CD4-positive, alpha-beta memory T cell (primary cell): ENCODE results near the gene TAPT1. TPM values are rescaled to one million over a fixed set of nuclear protein-coding genes. Genes with fewer than 3 reads are reported as not detected.
A peak's percentile ranks its signal among the peaks of the same experiment; 100 is the strongest.

Experiments used
- CTCF ChIA-PET: fragments of 350-600 bp; sonication (Branson Sonifier 250); formaldehyde crosslinking; loops from one replicate; lab custom pipeline; 2021; ENCODE audit warnings: inconsistent platforms; ENCODE audit not compliant: partially characterized antibody; lab: Charles Lee
- POLR2A ChIA-PET: fragments of 350-600 bp; sonication (Branson Sonifier 250); formaldehyde crosslinking; loops from one replicate; lab custom pipeline; 2021; ENCODE audit not compliant: partially characterized antibody; lab: Charles Lee
- DNase-seq, 5 donors: peaks; one replicate each; pipeline versions ENCODE4 v3.0.0 to v3.0.0-alpha.2; 2020 to 2022; ENCODE audit warnings: mixed read lengths in 1 of 5
- H3K27ac ChIP-seq: one replicate; pipeline ENCODE4 v1.7.0; 2013; ENCODE audit warnings: low read depth, low read length
- H3K27me3 ChIP-seq: 2 replicates; pipeline ENCODE4 v1.7.0; 2013; ENCODE audit warnings: mild to moderate bottlenecking, low read length, moderate library complexity; ENCODE audit not compliant: insufficient read depth
- H3K36me3 ChIP-seq: 2 replicates; pipeline ENCODE4 v1.7.0; 2013; ENCODE audit warnings: mild to moderate bottlenecking, low read length, moderate library complexity; ENCODE audit not compliant: insufficient read depth
- H3K4me1 ChIP-seq: 2 replicates; pipeline ENCODE4 v1.7.0; 2013; ENCODE audit warnings: mild to moderate bottlenecking, low read length, moderate library complexity; ENCODE audit not compliant: insufficient read depth
- H3K4me3 ChIP-seq, 2 donors: one replicate each; pipeline ENCODE4 v1.7.0; 2013; ENCODE audit warnings: low read length in 2 of 2, mild to moderate bottlenecking in 1 of 2
- H3K9me3 ChIP-seq, 2 donors: one replicate each; pipeline ENCODE4 v1.7.0; 2013; ENCODE audit warnings: low read length in 2 of 2, control low read depth in 1 of 2; ENCODE audit not compliant: control insufficient read depth in 1 of 2
- H3K27ac Mint-ChIP-seq, 7 donors: one replicate each; pipeline ENCODE4 v1.8.0; 2020 to 2021; ENCODE audit warnings: mixed read lengths in 7 of 7, mild to moderate bottlenecking in 6 of 7, inconsistent platforms in 3 of 7, moderate library complexity in 3 of 7
- H3K27me3 Mint-ChIP-seq, 2 donors: one replicate each; pipeline ENCODE4 v1.8.0; 2020 to 2021; ENCODE audit warnings: mixed read lengths in 2 of 2
- H3K36me3 Mint-ChIP-seq, 2 donors: one replicate each; pipeline ENCODE4 v1.8.0; 2020 to 2021; ENCODE audit warnings: mixed read lengths in 2 of 2, inconsistent platforms in 1 of 2, mild to moderate bottlenecking in 1 of 2
- H3K4me1 Mint-ChIP-seq, 4 donors: one replicate each; pipeline ENCODE4 v1.8.0; 2020 to 2021; ENCODE audit warnings: mixed read lengths in 4 of 4, mild to moderate bottlenecking in 1 of 4
- H3K4me3 Mint-ChIP-seq, 8 donors: one replicate each; pipeline ENCODE4 v1.8.0; 2020 to 2021; ENCODE audit warnings: mixed read lengths in 8 of 8, mild to moderate bottlenecking in 7 of 8, moderate library complexity in 6 of 8, inconsistent platforms in 3 of 8
- H3K9me3 Mint-ChIP-seq, 8 donors: one replicate each; pipeline ENCODE4 v1.8.0; 2020 to 2021; ENCODE audit warnings: mixed read lengths in 8 of 8, mild to moderate bottlenecking in 5 of 8, inconsistent platforms in 3 of 8, moderate library complexity in 1 of 8
- intact Hi-C: fragments of 100-400 bp; cut with micrococcal nuclease; formaldehyde crosslinking; loops from one replicate; pipeline ENCODE4 v1.15.1; 2023
- polyA plus RNA-seq, 2 donors: library from polyadenylated mRNA; unstranded; fragments of 300-500 nt; fragmentation: Illumina TruSeq; gene quantifications; one replicate each; pipeline ENCODE4 v1.2.3, GENCODE V29; 2021
- total RNA-seq, 2 experiments: library from RNA; stranded (reverse); gene quantifications; one replicate each; pipeline ENCODE4 v1.2.3, GENCODE V29; 2021

Gene TAPT1
- total and polyA plus RNA-seq, 4 experiments from 2014 or later = 27.0 to 57.5 (median 41.1) TPM

DNA sequence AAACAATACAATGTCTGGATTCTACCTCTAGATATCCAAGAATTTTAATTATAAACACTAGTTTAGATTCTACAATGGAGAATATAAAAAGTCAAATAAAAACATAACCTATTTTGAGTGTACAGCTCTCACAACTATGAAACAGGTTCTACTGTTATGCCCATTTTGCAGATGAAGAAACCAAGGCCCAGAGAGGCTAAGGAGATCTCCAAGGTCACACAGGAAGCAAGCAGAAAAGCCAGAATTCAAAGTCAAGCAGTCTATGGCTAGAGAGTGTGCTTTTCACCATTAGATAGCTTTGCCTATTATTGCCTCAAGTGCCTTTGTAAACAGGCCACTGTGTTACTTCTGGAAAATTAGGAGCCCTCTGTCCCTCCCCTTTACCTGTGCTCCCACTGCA is 7.3 kb downstream of the TAPT1 start:
- no peak overlapping the region for H3K27ac Mint-ChIP-seq
- H3K4me1 ChIP-seq = peaks cover 66% of the 10 kb centered on the region
- no peak for DNase-seq
- no peaks in the 10 kb centered on the region for H3K9me3 ChIP-seq
- ChIA-PET CTCF (interaction anchor here (1.0 to 4.4 kb wide), 3 partner anchors 9 to 17 kb away, joined by 3 to 32 read pairs (median 3); no protein-coding TSS in a partner anchor), POLR2A (interaction anchor here (1.0 kb wide), 1 partner anchor 13 kb away, joined by 3 read pairs; no protein-coding TSS in a partner anchor)
- H3K27me3 Mint-ChIP-seq = no peaks in the 10 kb centered on the region
- no peak overlapping the region for H3K4me3 ChIP-seq
- H3K4me3 Mint-ChIP-seq = no peak overlapping the region
- peaks cover 12 to 29% of the 10 kb centered on the region in 2 donors for H3K36me3 Mint-ChIP-seq
- intact Hi-C loops = no loop called here
- no peaks in the 10 kb centered on the region for H3K27me3 ChIP-seq
- H3K4me1 Mint-ChIP-seq = peaks cover 53 to 76% (median 67%) of the 10 kb centered on the region in 4 donors
- H3K27ac ChIP-seq = no peak overlapping the region
- H3K9me3 Mint-ChIP-seq = no peaks in the 10 kb centered on the region
- no peaks in the 10 kb centered on the region for H3K36me3 ChIP-seq

DNA sequence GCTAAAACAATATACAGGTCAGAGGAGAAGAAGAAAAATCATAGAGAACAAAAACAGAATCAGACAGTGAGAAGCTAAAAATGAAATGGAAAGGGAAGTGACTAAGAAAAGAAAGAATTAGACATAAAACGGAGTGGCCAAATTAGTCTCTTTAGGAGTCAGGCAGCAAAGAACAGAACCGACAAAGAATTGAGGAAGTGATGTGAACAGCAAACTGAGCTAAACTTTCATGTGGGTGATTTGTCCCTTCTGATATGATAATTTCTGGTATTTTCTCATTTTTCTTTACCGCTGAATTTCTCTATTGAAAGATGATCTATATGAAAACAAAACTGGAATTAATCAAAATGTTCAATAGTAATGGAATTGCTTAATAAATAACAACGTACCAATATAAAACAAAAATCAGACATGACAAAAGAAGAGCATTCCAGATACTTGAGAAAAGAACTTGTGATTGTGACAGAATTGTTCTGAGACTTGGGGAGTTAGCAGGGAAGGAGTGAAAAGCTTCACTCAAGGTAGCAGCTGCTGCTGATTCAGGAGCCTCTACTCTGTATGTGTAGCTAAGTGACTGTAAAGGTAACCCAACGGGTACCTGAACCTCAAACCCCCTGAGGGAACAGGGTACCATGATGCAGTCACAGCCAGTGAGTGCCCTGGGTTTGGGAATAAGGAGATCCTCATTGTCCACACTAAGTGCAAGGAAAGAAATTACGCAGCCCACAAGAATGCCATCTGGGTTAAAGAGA is 8.8 kb downstream of the TAPT1 start:
- Mint-ChIP-seq H3K27ac (peak overlapping the region in 6 of 7 donors; percentile 1 to 60 (median 21)), H3K9me3 (no peaks in the 10 kb centered on the region), H3K4me3 (peak overlapping the region in 7 of 8 donors; percentile 7 to 69 (median 39)), H3K4me1 (peaks cover 51 to 76% (median 65%) of the 10 kb centered on the region in 4 donors), H3K36me3 (peaks cover 20 to 40% of the 10 kb centered on the region in 2 donors), H3K27me3 (no peaks in the 10 kb centered on the region)
- H3K4me3 ChIP-seq = no peak overlapping the region
- H3K27ac ChIP-seq = no peak overlapping the region
- no peak for DNase-seq
- no peaks in the 10 kb centered on the region for H3K36me3 ChIP-seq
- H3K27me3 ChIP-seq = no peaks in the 10 kb centered on the region
- H3K9me3 ChIP-seq = no peaks in the 10 kb centered on the region
- CTCF ChIA-PET = interaction anchor here (4.4 kb wide), 1 partner anchor 11 kb away, joined by 32 read pairs; no protein-coding TSS in a partner anchor
- intact Hi-C loops = no loop called here
- H3K4me1 ChIP-seq = peaks cover 66% of the 10 kb centered on the region
- POLR2A ChIA-PET = interaction anchor here (0.6 kb wide), 1 partner anchor 536 kb away, joined by 3 read pairs; no protein-coding TSS in a partner anchor

DNA sequence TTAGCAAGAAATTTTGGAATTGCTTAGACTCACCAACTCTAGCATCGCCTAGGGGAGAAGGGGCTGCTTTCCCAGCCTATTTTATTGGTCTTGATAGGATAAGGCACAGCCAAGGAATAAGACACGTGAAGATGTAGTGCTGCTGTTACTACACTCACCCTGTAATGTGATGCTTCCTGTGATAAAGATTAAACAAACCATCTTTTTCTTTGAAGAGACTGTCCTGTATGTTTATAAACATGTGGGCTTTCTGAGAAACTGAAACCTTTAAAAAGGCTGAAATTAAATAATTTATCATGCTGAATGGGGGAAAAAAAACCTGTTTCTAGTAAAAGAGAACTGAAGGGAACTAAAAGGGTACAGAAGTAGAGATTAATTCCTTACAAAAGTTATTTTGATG is 13.2 kb downstream of the TAPT1 start:
- peak overlapping the region in 5 of 8 donors; percentile 2 to 68 (median 51) for H3K4me3 Mint-ChIP-seq
- no peaks in the 10 kb centered on the region for H3K9me3 Mint-ChIP-seq
- Histone ChIP-seq H3K36me3 (peaks cover 7% of the 10 kb centered on the region), H3K27me3 (no peaks in the 10 kb centered on the region), H3K4me1 (peaks cover 58% of the 10 kb centered on the region), H3K9me3 (no peaks in the 10 kb centered on the region), H3K4me3 (no peak overlapping the region), H3K27ac (no peak overlapping the region)
- ChIA-PET POLR2A (no interaction called here), CTCF (interaction anchor here (2.2 kb wide), 1 partner anchor 7 kb away, joined by 13 read pairs; no protein-coding TSS in a partner anchor)
- H3K27ac Mint-ChIP-seq = peak overlapping the region in 5 of 7 donors; percentile 1 to 87 (median 43)
- H3K27me3 Mint-ChIP-seq = no peaks in the 10 kb centered on the region
- intact Hi-C loops = no loop called here
- H3K36me3 Mint-ChIP-seq = peaks cover 26 to 62% of the 10 kb centered on the region in 2 donors
- H3K4me1 Mint-ChIP-seq = peaks cover 54 to 75% (median 66%) of the 10 kb centered on the region in 4 donors
- peak in 1 of 5 donors; percentile 22 for DNase-seq

DNA sequence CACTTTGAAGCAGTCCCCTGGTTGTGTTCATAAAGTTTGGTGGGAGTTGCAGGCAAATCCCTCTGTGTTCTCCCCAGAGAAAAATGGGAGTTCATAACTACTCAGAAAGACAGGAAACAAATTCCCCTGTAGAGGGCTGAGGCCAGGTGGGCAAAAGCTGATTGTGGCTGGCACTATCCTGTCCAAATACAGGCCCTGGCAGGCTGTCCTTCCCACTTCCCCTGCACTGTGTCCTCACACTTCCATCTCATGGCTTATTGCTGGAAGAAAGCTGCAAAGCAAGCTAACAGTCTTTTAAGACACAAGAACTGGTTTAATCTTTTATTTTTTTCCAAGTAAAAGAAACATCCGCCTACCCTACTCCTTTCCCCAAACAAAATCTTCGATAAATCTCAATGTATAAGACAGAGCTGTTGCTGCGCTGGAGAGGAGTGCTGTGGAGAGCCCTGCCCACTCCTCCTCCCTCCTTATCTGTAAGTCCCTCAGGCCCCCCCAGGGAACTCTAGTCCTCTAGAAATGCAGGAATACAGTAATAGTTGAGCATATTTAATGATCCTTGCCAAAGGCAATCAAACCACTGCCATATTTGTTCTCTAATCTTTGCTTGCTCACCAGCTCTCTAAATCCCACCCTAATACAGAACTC is 14.0 kb downstream of the TAPT1 start:
- Histone ChIP-seq H3K4me1 (peaks cover 53% of the 10 kb centered on the region), H3K4me3 (no peak overlapping the region), H3K27me3 (no peaks in the 10 kb centered on the region), H3K9me3 (no peaks in the 10 kb centered on the region), H3K36me3 (peaks cover 7% of the 10 kb centered on the region), H3K27ac (no peak overlapping the region)
- H3K9me3 Mint-ChIP-seq = no peaks in the 10 kb centered on the region
- no peaks in the 10 kb centered on the region for H3K27me3 Mint-ChIP-seq
- DNase-seq = no peak
- peaks cover 53 to 76% (median 65%) of the 10 kb centered on the region in 4 donors for H3K4me1 Mint-ChIP-seq
- peak overlapping the region in 4 of 7 donors; percentile 1 to 73 (median 26) for H3K27ac Mint-ChIP-seq
- POLR2A ChIA-PET = no interaction called here
- CTCF ChIA-PET = interaction anchor here (1.1 kb wide), 1 partner anchor 10 kb away, joined by 5 read pairs; no protein-coding TSS in a partner anchor
- intact Hi-C loops = no loop called here
- peaks cover 33 to 63% of the 10 kb centered on the region in 2 donors for H3K36me3 Mint-ChIP-seq
- H3K4me3 Mint-ChIP-seq = peak overlapping the region in 1 of 8 donors; percentile 4

DNA sequence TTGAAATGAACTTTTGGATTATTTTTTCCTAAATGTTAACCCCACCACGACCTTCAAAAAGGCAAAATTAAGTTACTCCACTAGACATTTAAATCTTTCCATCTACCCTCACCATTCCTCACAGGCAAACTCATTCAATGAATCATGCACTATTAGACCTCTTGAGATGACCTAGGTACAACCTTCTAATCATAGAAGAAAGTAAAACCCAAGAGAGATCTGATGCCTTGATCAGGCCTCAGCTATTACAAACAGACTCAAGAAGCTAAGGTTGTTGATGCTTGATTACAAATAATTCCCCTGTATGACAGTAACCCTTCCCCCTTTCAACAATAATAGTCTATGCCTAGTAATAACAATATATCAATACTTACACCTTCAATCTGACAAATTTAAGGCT is 18.9 kb downstream of the TAPT1 start:
- H3K4me3 ChIP-seq = no peak overlapping the region
- no peak for DNase-seq
- ChIA-PET CTCF (interaction anchor here (0.8 to 4.0 kb wide), 6 partner anchors 8 to 58 kb away, joined by 3 to 32 read pairs (median 8); no protein-coding TSS in a partner anchor), POLR2A (interaction anchor here (1.0 kb wide), 1 partner anchor 20 kb away, joined by 4 read pairs; no protein-coding TSS in a partner anchor)
- Mint-ChIP-seq H3K4me1 (peaks cover 31 to 57% (median 42%) of the 10 kb centered on the region in 4 donors), H3K9me3 (no peaks in the 10 kb centered on the region), H3K4me3 (peak overlapping the region in 1 of 8 donors; percentile 0), H3K27me3 (no peaks in the 10 kb centered on the region), H3K27ac (peak overlapping the region in 2 of 7 donors; percentile 28 to 40), H3K36me3 (peaks cover 17 to 51% of the 10 kb centered on the region in 2 donors)
- H3K9me3 ChIP-seq = no peaks in the 10 kb centered on the region
- intact Hi-C loops = loop anchor here (10.0 kb wide), 1 partner anchor 57 kb away; no protein-coding TSS in a partner anchor
- H3K4me1 ChIP-seq = peaks cover 28% of the 10 kb centered on the region
- H3K27me3 ChIP-seq = no peaks in the 10 kb centered on the region
- H3K36me3 ChIP-seq = peaks cover 7% of the 10 kb centered on the region
- H3K27ac ChIP-seq = no peak overlapping the region

DNA sequence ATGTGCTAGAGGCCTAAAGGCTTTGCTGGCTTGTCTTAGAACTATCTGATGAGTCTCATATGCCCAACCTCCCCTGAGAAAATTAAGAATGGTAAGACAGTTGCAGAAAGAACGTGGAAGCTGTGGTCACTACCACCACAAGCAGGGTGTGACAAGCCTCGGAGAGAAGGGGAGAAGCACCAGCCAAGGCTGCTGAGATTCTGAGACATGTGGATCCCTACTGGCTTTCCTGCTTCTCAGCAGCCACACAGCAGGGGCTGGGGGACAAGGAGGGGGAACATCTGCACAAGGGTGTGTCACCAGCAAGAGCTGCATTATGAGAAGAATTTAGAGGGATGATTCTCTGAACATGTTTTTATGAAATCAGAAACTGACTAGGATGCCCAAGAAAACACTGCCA is 19.4 kb downstream of the TAPT1 start:
- Histone ChIP-seq H3K4me3 (no peak overlapping the region), H3K27ac (no peak overlapping the region), H3K9me3 (no peaks in the 10 kb centered on the region), H3K36me3 (peaks cover 8% of the 10 kb centered on the region), H3K4me1 (peaks cover 23% of the 10 kb centered on the region), H3K27me3 (no peaks in the 10 kb centered on the region)
- ChIA-PET POLR2A (no interaction called here), CTCF (interaction anchor here (1.1 to 4.0 kb wide), 6 partner anchors 8 to 24 kb away, joined by 4 to 32 read pairs (median 9); no protein-coding TSS in a partner anchor)
- Mint-ChIP-seq H3K27ac (peak overlapping the region in 1 of 7 donors; percentile 65), H3K9me3 (no peaks in the 10 kb centered on the region), H3K4me3 (no peak overlapping the region), H3K4me1 (peaks cover 26 to 51% (median 38%) of the 10 kb centered on the region in 4 donors), H3K36me3 (peaks cover 16 to 47% of the 10 kb centered on the region in 2 donors), H3K27me3 (no peaks in the 10 kb centered on the region)
- DNase-seq = no peak
- intact Hi-C loops = loop anchor here (10.0 kb wide), 1 partner anchor 58 kb away; no protein-coding TSS in a partner anchor
